CD8-positive, alpha-beta memory T cell (primary cell): Measurements from ENCODE around the gene ABCC11. TPM values are rescaled to one million over a fixed set of nuclear protein-coding genes. Genes with fewer than 3 reads are reported as not detected.
A peak's percentile ranks its signal among the peaks of the same experiment; 100 is the strongest.

ENCODE experiments used
- CTCF ChIA-PET: fragments of 350-600 bp; sonication (Branson Sonifier 250); formaldehyde crosslinking; loops from one replicate; lab custom pipeline; 2021; ENCODE audit warnings: antibody characterized with exemption; lab: Charles Lee
- POLR2A ChIA-PET: fragments of 350-600 bp; sonication (Branson Sonifier 250); formaldehyde crosslinking; loops from one replicate; lab custom pipeline; 2021; ENCODE audit warnings: antibody characterized with exemption; lab: Charles Lee
- DNase-seq, 5 donors: peaks; one replicate each; pipeline versions ENCODE4 v3.0.0 to v3.0.0-alpha.2; 2020 to 2022; ENCODE audit warnings: mixed read lengths in 1 of 5
- H3K27ac ChIP-seq: one replicate; pipeline ENCODE4 v1.7.0; 2013; ENCODE audit warnings: low read depth, mild to moderate bottlenecking, low read length, moderate library complexity
- H3K27me3 ChIP-seq: 2 replicates; pipeline ENCODE4 v1.7.0; 2013; ENCODE audit warnings: low read length, mild to moderate bottlenecking; ENCODE audit not compliant: insufficient read depth, poor library complexity, severe bottlenecking
- H3K36me3 ChIP-seq: 2 replicates; pipeline ENCODE4 v1.7.0; 2013; ENCODE audit warnings: mild to moderate bottlenecking, low read length, moderate library complexity; ENCODE audit not compliant: insufficient read depth
- H3K4me1 ChIP-seq: 2 replicates; pipeline ENCODE4 v1.7.0; 2013; ENCODE audit warnings: mild to moderate bottlenecking, low read length, moderate library complexity; ENCODE audit not compliant: insufficient read depth
- H3K4me3 ChIP-seq: 2 replicates; pipeline ENCODE4 v1.7.0; 2013; ENCODE audit warnings: mild to moderate bottlenecking, low read length
- H3K9me3 ChIP-seq: 2 replicates; pipeline ENCODE4 v1.7.0; 2013; ENCODE audit warnings: mild to moderate bottlenecking, low read length
- H3K27ac Mint-ChIP-seq, 8 donors: one replicate each; pipeline ENCODE4 v1.8.0; 2020 to 2021; ENCODE audit warnings: mixed read lengths in 8 of 8, mild to moderate bottlenecking in 6 of 8, inconsistent platforms in 3 of 8, moderate library complexity in 3 of 8
- H3K27me3 Mint-ChIP-seq, 2 donors: one replicate each; pipeline ENCODE4 v1.8.0; 2020 to 2021; ENCODE audit warnings: mixed read lengths in 2 of 2, mild to moderate bottlenecking in 1 of 2, moderate library complexity in 1 of 2
- H3K36me3 Mint-ChIP-seq, 3 donors: one replicate each; pipeline ENCODE4 v1.8.0; 2020 to 2021; ENCODE audit warnings: mixed read lengths in 3 of 3, inconsistent platforms in 1 of 3, mild to moderate bottlenecking in 1 of 3
- H3K4me1 Mint-ChIP-seq, 3 donors: one replicate each; pipeline ENCODE4 v1.8.0; 2020 to 2021; ENCODE audit warnings: mixed read lengths in 3 of 3, inconsistent platforms in 1 of 3, mild to moderate bottlenecking in 1 of 3
- H3K4me3 Mint-ChIP-seq, 7 donors: one replicate each; pipeline ENCODE4 v1.8.0; 2020 to 2021; ENCODE audit warnings: mixed read lengths in 7 of 7, mild to moderate bottlenecking in 6 of 7, moderate library complexity in 4 of 7, inconsistent platforms in 2 of 7
- H3K9me3 Mint-ChIP-seq, 5 donors: one replicate each; pipeline ENCODE4 v1.8.0; 2020 to 2022; ENCODE audit warnings: mixed read lengths in 5 of 5, mild to moderate bottlenecking in 3 of 5, moderate library complexity in 2 of 5, inconsistent platforms in 1 of 5
- polyA plus RNA-seq: library from polyadenylated mRNA; unstranded; fragments of 300-500 nt; fragmentation: Illumina TruSeq; gene quantifications from one replicate; pipeline ENCODE4 v1.2.3, GENCODE V29; 2021
- total RNA-seq, 2 experiments: library from RNA; stranded (reverse); gene quantifications; one replicate each; pipeline ENCODE4 v1.2.3, GENCODE V29; 2021

Gene ABCC11
- total RNA-seq: under 1 TPM; 0.22 TPM
- not detected for polyA plus RNA-seq

DNA sequence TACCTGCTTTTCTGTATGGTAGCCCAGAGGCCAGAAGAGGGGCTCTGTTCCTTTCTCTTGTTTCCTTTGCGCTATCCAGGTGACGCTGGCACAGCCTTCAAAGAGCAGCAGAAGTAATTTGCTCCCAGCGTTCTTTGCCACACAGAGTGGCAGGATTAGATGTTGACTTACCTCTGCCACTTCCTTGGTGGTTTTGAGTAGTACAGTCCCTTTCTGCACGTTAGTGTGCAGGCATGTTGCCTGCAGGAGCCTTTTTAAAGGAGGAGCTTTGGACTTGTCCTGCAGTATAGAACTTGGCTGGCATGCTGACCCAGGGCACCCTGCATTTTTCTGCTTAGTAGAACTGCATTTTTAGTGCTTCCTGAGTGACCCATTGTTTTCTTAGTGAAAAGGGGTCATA, at the start of gene ABCC11:
TSS of gene ABCC11 (minus strand) at position 229 of the 400 bp plus-strand sequence. CDS start 15,618 bp downstream, outside the sequence.
- Histone ChIP-seq H3K27ac (no peak within 1 kb of the TSS), H3K27me3 (no peaks in the 10 kb centered on the region), H3K4me3 (no peak within 1 kb of the TSS), H3K36me3 (no peaks in the 10 kb centered on the region), H3K4me1 (peaks cover 34% of the 10 kb centered on the region), H3K9me3 (no peaks in the 10 kb centered on the region)
- Mint-ChIP-seq H3K27me3 (no peaks in the 10 kb centered on the region), H3K4me1 (peaks cover 57 to 78% (median 68%) of the 10 kb centered on the region in 3 donors), H3K9me3 (no peaks in the 10 kb centered on the region), H3K36me3 (peaks cover 0 to 20% (median 0%) of the 10 kb centered on the region in 3 donors), H3K27ac (peak within 1 kb of the TSS; percentile 17 to 99 (median 77)), H3K4me3 (peak within 1 kb of the TSS in 6 of 7 donors; percentile 32 to 99 (median 64))
- ChIA-PET CTCF (no interaction called here), POLR2A (no interaction called here)
- no peak for DNase-seq

DNA sequence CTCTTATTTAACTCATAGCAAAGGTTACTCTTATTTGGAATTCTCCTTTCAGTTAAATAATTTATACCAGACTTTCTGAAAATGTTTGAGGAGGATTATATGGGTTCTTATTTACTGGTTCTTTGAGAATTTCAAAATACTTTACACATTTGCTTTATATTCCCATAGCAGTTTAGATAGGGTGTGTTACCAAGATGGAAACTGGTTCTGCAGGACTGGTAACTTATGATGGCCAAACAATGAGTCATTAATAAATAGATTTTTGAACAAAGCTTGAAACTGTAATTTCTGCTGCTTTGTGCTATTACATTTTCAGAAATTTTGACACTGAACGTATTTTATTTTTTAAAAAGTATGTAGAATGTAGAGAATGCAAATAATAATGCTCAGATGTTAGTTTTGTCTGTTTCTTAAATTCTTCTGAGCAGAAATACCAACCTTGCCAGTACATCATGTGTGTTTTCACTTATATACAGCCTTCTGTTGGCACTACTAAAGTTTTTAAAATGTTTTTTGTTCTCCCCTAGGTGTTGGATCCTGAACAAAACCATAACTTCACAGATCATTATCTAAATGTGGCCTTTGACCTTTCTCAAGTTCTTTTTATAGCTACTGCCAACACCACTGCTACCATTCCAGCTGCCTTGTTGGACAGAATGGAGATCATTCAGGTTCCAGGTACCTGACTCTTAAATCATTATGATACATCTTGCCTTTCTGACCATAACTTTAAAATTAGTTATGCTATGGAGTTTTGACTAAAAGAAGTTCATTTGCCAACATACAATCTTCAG, 48.3 kb upstream of the ABCC11 start:
- no peak overlapping the region for H3K27ac ChIP-seq
- H3K4me3 ChIP-seq: no peak overlapping the region
- no peak for DNase-seq
- Mint-ChIP-seq H3K4me3 (no peak overlapping the region), H3K27me3 (no peaks in the 10 kb centered on the region), H3K9me3 (no peaks in the 10 kb centered on the region), H3K36me3 (peaks cover 6 to 74% (median 27%) of the 10 kb centered on the region in 3 donors), H3K4me1 (peaks cover 2 to 9% (median 8%) of the 10 kb centered on the region in 3 donors), H3K27ac (no peak overlapping the region)
- no peaks in the 10 kb centered on the region for H3K27me3 ChIP-seq
- H3K4me1 ChIP-seq: no peaks in the 10 kb centered on the region
- peaks cover 21% of the 10 kb centered on the region for H3K36me3 ChIP-seq
- CTCF ChIA-PET: no interaction called here
- no peaks in the 10 kb centered on the region for H3K9me3 ChIP-seq
- POLR2A ChIA-PET: no interaction called here

DNA sequence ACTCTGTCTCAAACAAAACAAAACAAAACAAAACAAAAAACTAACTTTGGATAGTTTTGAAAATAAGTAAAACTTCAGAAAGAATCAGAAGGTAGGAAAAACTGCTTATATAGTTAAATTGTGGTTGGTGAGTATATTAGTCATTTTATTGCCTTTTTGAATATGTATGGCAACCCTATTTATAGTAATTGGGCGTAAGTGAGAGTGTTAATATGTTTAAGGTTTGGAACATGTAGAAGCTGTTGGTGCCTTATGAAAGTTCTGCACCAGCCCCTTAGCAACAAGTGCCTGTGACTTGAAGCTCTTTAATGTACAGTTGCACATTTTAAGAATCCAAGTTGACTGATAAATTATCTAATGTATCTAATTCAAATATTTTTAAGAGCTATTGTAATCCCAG, 47.4 kb upstream of the ABCC11 start:
- Histone ChIP-seq H3K4me3 (no peak overlapping the region), H3K36me3 (peaks cover 15% of the 10 kb centered on the region), H3K27ac (no peak overlapping the region), H3K4me1 (no peaks in the 10 kb centered on the region), H3K27me3 (no peaks in the 10 kb centered on the region), H3K9me3 (no peaks in the 10 kb centered on the region)
- no peak for DNase-seq
- peaks cover 10 to 72% (median 28%) of the 10 kb centered on the region in 3 donors for H3K36me3 Mint-ChIP-seq
- H3K9me3 Mint-ChIP-seq: no peaks in the 10 kb centered on the region
- CTCF ChIA-PET: no interaction called here
- POLR2A ChIA-PET: no interaction called here
- no peak overlapping the region for H3K27ac Mint-ChIP-seq
- peaks cover 3 to 17% (median 10%) of the 10 kb centered on the region in 3 donors for H3K4me1 Mint-ChIP-seq
- H3K27me3 Mint-ChIP-seq: no peaks in the 10 kb centered on the region
- H3K4me3 Mint-ChIP-seq: no peak overlapping the region

DNA sequence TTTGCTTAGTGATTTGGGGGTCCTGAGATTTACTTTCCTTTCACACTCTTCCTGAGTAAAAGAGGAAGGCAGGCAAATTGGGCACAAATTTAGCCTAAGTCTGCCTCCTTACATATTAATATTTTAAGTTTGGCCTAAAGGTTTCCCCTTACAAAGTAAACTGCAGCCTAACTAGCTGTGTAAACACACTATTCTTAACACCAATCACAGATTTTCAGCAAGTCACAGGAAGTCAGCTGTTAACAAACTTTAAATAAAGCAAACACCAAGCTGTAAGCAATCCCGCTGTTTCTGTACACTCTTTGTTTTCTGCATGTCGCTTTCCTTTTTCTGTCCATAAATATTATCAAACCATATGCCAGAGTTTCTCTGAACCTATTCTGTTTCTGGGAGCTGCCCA, 45.1 kb upstream of the ABCC11 start:
- CTCF ChIA-PET: no interaction called here
- Mint-ChIP-seq H3K4me3 (no peak overlapping the region), H3K27me3 (no peaks in the 10 kb centered on the region)

DNA sequence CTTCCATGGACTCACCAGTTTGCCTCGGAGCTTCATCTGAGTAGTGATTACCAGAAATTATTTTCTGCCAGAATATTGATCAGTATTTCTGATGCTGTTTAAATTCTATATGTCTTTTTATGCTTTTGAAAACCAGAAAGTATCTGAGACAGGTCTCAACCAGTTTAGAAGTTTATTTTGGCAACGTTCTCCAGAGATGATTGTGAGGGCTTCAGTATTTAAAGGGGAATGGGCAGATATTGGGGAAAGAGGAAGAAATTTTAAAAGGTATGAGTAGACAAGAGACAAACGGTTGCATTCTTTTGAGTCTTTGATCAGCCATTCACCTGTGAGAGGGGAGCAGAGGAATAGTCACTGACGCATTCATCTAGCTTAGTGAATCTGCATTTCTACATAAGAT, 44.4 kb upstream of the ABCC11 start:
- Histone ChIP-seq H3K4me1 (no peaks in the 10 kb centered on the region), H3K27me3 (no peaks in the 10 kb centered on the region), H3K9me3 (peaks cover 5% of the 10 kb centered on the region), H3K27ac (no peak overlapping the region), H3K36me3 (peaks cover 20% of the 10 kb centered on the region), H3K4me3 (no peak overlapping the region)
- POLR2A ChIA-PET: no interaction called here
- Mint-ChIP-seq H3K9me3 (peaks cover 2 to 8% (median 4%) of the 10 kb centered on the region in 5 donors), H3K27me3 (no peaks in the 10 kb centered on the region), H3K4me1 (peaks cover 6 to 17% (median 10%) of the 10 kb centered on the region in 3 donors), H3K4me3 (no peak overlapping the region), H3K27ac (peak overlapping the region in 1 of 8 donors; percentile 30), H3K36me3 (peaks cover 27 to 73% (median 35%) of the 10 kb centered on the region in 3 donors)
- DNase-seq: no peak
- CTCF ChIA-PET: interaction anchor here (0.6 to 1.6 kb wide), 2 partner anchors 27 to 1786 kb away, joined by 3 to 6 read pairs; no protein-coding TSS in a partner anchor

More for the DNA sequence above, 45.1 kb upstream of the ABCC11 start:
- no peaks in the 10 kb centered on the region for H3K27me3 ChIP-seq
- H3K27ac ChIP-seq: no peak overlapping the region
- POLR2A ChIA-PET: no interaction called here
- H3K36me3 Mint-ChIP-seq: peaks cover 20 to 73% (median 30%) of the 10 kb centered on the region in 3 donors
- H3K9me3 Mint-ChIP-seq: peaks cover 0 to 2% (median under 1%) of the 10 kb centered on the region in 5 donors
- peaks cover 13% of the 10 kb centered on the region for H3K36me3 ChIP-seq
- H3K27ac Mint-ChIP-seq: no peak overlapping the region
- H3K9me3 ChIP-seq: no peaks in the 10 kb centered on the region
- H3K4me1 Mint-ChIP-seq: peaks cover 6 to 17% (median 10%) of the 10 kb centered on the region in 3 donors
- no peaks in the 10 kb centered on the region for H3K4me1 ChIP-seq
- no peak for DNase-seq
- H3K4me3 ChIP-seq: no peak overlapping the region

DNA sequence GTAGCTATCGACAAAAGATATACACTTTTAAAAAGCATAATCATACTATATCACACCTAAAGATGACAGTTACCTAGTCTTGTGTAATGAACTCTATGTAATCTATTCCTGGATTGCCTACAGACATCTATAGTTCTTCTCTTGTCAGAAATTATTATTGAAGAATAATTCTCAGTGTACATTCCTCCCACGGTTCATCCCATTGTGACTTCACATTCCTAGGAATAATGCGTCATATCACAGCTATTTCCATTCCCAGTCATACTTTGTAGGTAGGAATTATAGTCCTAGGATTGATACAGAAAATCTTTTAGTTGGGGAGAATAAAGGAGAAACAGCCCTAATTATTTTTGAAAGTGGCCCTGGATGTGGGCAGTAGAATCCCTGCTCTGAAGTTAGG, 44.0 kb upstream of the ABCC11 start:
- Mint-ChIP-seq H3K36me3 (peaks cover 31 to 76% (median 36%) of the 10 kb centered on the region in 3 donors), H3K27ac (peak overlapping the region in 1 of 8 donors; percentile 9), H3K4me3 (no peak overlapping the region), H3K27me3 (no peaks in the 10 kb centered on the region), H3K9me3 (peaks cover 2 to 12% (median 4%) of the 10 kb centered on the region in 5 donors), H3K4me1 (peaks cover 6 to 17% (median 10%) of the 10 kb centered on the region in 3 donors)
- Histone ChIP-seq H3K27me3 (no peaks in the 10 kb centered on the region), H3K27ac (no peak overlapping the region), H3K4me1 (no peaks in the 10 kb centered on the region), H3K9me3 (peaks cover 5% of the 10 kb centered on the region), H3K36me3 (peaks cover 18% of the 10 kb centered on the region), H3K4me3 (no peak overlapping the region)
- POLR2A ChIA-PET: no interaction called here
- CTCF ChIA-PET: interaction anchor here (0.6 to 1.6 kb wide), 2 partner anchors 27 to 1785 kb away, joined by 3 to 6 read pairs; no protein-coding TSS in a partner anchor
- DNase-seq: no peak

DNA sequence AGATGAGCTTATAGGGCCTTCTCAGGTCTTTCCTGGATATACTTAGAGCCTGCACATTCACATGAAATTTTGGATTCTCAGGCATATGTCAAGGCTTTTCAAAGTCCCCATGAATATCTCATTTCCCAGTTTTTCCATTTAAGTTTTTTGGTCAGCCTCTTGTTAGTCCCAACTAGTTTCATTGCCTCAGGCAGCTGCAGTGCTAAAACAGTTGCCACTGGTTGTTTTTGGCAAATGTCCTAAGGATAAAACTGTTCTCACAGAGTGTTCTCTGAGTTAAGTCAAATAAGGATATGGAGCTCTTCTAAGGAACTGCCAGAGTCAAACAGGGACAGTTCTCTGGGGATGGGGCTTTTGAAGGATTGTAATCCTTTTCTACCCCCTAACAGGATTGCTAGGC, 39.9 kb upstream of the ABCC11 start:
- Mint-ChIP-seq H3K9me3 (peaks cover 2 to 14% (median 7%) of the 10 kb centered on the region in 5 donors), H3K36me3 (peaks cover 40 to 75% (median 41%) of the 10 kb centered on the region in 3 donors), H3K4me1 (peaks cover 30 to 47% (median 41%) of the 10 kb centered on the region in 3 donors), H3K27ac (no peak overlapping the region), H3K4me3 (no peak overlapping the region), H3K27me3 (no peaks in the 10 kb centered on the region)
- DNase-seq: no peak
- ChIA-PET CTCF (interaction anchor here (1.3 kb wide), 1 partner anchor 15 kb away, joined by 3 read pairs; no protein-coding TSS in a partner anchor), POLR2A (no interaction called here)
- H3K4me1 ChIP-seq: no peaks in the 10 kb centered on the region
- no peaks in the 10 kb centered on the region for H3K27me3 ChIP-seq
- H3K9me3 ChIP-seq: peaks cover 5% of the 10 kb centered on the region
- H3K36me3 ChIP-seq: peaks cover 12% of the 10 kb centered on the region
- no peak overlapping the region for H3K4me3 ChIP-seq
- no peak overlapping the region for H3K27ac ChIP-seq
